Smooth muscle cell of bladder (primary cell): ENCODE measurements around the gene CAVIN2. TPM values are rescaled to one million over a fixed set of nuclear protein-coding genes. Genes with fewer than 3 reads are reported as not detected.

Experiments used
- total RNA-seq: library from RNA; depleted of rRNA; stranded (reverse); fragments of >200 nt; gene quantifications from 2 replicates; pipeline ENCODE4 v1.2.3, GENCODE V29; 2014

CAVIN2 gene
- total RNA-seq, result 10.4 and 16.4 TPM in 2 replicates

GRCh38 chr2:191846515-191847476 lies at the start of gene CAVIN2:
Gene CAVIN2, minus strand, starts transcription at chr2:191847088. Its CDS starts 163 bp downstream, at chr2:191846925.

Other genes starting within 250 kb of the CAVIN2 start
- 56.1 and 65.6 TPM in 2 replicates for gene NABP1, start 169.0 kb downstream of the CAVIN2 start, total RNA-seq